Measurements from ENCODE around the gene NOXO1.
"Not testable (repeated sequence)": the region's sequence is repeated elsewhere in the genome, so short reads cannot be mapped to it uniquely, and the experiment has no call there.

The NOXO1 gene

DNA sequence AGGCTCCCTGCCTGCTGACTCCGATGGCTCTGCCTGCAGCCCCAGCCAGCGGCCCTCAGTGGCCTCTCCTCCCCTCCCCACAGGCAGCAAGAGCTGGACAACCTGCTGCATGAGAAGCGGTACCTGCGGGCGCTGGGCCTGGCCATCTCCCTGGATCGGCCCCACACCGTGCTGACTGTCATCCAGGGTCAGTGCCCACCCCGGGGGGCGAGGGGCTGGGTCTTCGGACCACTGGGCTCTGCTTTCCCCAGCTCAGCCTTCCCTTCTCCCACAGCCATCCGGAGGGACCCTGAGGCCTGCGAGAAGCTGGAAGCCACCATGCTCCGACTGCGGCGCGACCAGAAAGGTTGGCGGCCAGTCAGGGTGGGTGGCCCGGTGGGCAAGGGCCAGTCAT, 3.4 kb downstream of the NOXO1 start:
- DNase-seq, result no peak

DNA sequence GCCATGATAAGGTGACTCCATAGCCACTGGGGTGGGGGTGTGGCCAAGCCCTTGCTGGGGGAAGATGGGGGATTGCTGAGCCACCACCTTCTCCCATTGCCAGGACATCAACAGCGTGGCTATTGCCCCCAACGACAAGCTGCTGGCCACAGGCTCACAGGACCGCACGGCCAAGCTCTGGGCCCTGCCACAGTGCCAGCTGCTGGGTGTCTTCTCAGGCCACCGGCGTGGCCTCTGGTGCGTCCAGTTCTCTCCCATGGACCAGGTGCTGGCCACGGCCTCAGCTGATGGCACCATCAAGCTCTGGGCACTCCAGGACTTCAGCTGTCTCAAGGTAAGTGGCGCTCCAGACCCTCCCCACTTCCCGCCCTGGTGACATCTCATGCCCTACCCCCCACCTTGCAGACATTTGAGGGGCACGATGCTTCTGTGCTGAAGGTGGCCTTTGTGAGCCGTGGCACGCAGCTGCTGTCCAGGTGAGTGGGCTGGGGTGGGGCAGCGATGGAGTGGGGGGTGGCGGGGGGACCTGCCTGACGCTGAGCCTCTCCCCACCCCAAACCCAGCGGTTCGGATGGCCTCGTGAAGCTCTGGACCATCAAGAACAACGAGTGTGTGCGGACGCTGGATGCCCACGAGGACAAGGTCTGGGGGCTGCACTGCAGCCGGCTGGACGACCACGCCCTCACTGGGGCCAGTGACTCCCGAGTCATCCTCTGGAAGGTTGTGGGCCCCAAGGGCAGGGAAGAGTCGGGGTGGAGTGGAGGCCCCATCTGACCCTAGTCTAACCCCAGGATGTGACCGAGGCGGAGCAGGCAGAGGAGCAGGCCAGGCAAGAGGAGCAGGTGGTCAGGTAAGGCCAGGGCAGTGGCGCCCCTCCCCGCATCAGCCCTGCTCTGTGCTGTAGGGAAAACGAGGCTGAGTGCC, 4.1 kb downstream of the NOXO1 start:
- DNase-seq, result no peak

DNA sequence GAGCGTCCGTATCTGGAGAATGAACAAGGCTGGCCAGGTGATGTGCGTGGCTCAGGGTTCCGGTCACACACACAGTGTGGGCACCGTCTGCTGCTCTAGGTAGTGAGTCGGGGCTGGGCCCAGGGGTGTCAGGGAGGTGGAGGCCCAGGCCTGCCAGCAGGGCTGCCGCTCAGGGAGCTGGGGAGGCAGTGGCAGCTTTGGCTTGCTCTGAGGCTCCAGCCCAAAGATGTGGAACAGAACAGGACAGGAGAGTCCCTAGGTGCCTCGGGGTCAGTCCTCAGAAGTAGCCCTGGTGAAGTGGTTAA, 5.1 kb downstream of the NOXO1 start:
- DNase-seq, result no peak

GRCh38 chr16:1975432-1976215, 5.6 kb downstream of the NOXO1 start:
- no peak for DNase-seq

DNA sequence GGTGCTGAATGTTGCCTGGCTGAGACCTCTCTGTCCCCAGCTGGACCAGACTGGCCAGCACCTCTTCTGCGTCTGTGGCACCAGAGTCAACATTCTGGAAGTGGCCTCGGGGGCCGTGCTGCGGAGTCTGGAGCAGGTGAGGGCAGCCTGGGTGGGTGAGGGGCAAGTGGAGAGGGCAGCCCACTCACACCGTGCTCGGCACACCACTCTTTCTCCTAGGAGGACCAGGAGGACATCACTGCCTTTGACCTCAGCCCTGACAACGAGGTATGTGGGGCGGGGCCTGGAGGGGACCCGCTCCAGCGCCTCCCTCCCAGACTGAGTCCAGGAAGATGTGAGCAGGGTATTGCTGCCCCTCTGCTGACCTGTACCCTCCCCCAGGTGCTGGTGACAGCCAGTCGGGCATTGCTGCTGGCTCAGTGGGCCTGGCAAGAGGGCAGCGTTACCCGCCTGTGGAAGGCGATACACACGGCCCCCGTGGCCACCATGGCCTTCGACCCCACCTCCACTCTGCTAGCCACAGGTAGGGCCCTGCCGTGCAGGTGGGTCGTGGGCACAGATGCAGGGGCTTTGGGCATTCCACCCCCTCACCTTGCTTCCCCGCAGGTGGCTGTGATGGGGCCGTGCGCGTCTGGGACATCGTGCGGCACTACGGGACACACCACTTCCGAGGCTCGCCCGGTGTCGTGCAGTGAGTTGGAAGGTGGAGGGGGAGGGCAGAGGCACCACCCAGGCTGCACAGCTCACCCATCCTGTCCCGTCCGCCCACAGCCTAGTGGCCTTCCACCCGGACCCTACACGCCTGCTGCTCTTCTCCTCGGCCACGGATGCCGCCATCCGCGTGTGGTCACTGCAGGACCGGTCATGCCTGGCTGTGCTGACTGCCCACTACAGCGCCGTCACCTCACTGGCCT, 6.9 kb downstream of the NOXO1 start:
- DNase-seq, result no peak

GRCh38 chr16:1973461-1974156, 7.7 kb downstream of the NOXO1 start:
- DNase-seq, result no peak

GRCh38 chr16:1972490-1972877, 8.8 kb downstream of the NOXO1 start:
- DNase-seq, result no peak

DNA sequence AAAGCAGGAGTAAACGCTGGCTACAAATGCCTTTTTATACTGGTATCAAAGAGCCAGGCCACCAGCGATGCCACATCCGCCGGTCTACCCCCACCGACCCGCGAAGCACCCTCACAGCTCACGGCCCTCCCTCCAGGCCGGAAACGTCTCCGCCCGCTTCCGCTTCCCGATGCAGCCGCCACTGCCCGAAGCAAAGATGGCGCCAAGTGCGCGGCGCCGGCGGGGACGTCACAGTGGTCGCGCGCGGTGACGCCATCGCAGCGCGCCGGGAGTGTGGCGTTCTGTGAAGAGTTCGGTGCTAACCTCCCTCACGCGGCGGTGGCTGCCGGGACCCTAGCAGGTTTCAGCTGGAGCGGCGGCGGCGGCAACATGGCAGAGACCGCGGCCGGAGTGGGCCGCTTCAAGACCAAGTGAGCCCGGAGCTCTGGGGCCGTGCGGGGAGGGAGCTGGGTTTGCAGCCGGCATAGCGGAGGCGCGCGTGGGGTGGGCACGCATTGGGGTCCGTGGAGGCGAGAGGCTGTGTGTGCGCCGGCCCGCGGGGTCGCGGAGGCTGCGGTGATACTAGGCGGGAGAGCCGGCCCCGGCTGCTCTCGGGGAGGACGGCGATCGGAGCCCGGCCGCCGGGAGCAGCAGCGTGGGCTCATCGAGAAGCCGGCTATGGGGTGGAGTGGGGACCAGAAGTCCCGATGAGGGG, 9.3 kb downstream of the NOXO1 start, which contains the start of gene TBL3:
TBL3 (plus strand) TSS at position 258 of the 694 bp plus-strand sequence; CDS start at position 370, 112 bp downstream.
- DNase-seq, result peak; percentile 97

DNA sequence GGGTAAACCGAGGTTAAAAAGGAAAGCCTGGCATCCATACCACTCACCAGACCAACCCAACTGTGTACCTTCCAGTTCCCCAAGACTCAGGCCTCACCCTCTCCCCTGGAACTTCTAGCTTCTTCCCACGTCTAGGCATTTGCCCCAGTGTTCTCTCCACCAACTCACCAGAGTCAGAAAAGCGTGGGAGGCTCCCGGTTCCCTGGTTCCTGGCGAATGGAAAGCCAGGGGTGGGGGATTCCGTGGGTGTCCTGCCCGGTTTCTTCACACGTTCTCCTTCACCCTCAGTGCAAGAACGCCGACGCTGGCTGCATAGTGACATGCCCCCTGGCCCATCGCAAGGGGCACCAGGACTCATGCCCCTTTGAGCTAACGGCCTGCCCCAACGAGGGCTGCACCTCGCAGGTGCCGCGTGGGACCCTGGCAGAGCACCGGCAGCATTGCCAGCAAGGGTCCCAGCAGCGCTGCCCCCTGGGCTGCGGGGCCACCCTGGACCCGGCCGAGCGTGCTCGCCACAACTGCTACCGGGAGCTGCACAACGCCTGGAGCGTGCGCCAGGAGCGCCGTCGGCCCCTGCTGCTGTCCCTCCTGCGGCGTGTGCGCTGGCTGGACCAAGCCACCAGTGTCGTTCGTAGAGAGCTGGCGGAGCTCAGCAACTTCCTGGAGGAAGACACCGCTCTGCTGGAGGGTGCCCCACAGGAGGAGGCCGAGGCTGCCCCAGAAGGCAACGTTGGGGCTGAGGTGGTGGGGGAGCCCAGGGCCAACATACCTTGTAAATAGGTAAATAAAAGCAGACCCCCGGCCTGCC, 12.9 kb downstream of the NOXO1 start:
- DNase-seq, result no peak

DNA sequence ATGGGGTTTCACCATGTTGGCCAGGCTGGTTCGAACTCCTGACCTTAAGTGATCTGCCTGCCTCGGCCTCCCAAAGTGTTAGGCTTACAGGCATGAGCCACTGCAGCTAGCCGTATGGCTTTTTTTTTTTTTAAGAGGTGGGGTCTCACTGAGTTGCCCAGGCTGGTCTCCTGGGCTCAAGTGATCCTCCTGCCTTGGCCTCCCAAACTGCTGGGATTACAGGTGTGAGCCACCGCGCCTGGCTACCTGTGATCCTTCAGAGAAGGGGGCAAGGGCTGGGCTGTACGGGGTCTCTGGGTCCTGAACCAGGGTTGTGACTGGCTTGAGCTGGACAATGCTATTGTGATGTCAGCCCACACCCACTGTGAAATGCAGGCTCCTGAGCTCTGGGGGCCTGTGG, 14.8 kb downstream of the NOXO1 start, which contains the start of gene RNF151:
RNF151 (plus strand) TSS at position 397 of the 400 bp plus-strand sequence. CDS start 26 bp downstream, outside the sequence.
- no peak for DNase-seq

GRCh38 chr16:1965396-1966001, 15.8 kb downstream of the NOXO1 start:
- no peak for DNase-seq

GRCh38 chr16:1964506-1965395, 16.5 kb downstream of the NOXO1 start, which contains the start of gene RPS2:
Gene RPS2 (minus strand): TSS chr16:1964826. CDS start chr16:1964625, 201 bp downstream.
- peak; percentile 96 for DNase-seq

- no peak for DNase-seq
These were observed 17.3 kb downstream of the NOXO1 start for GRCh38 chr16:1963806-1964505.

GRCh38 chr16:1962161-1963153, 18.8 kb downstream of the NOXO1 start:
- DNase-seq, result not testable (repeated sequence)

DNA sequence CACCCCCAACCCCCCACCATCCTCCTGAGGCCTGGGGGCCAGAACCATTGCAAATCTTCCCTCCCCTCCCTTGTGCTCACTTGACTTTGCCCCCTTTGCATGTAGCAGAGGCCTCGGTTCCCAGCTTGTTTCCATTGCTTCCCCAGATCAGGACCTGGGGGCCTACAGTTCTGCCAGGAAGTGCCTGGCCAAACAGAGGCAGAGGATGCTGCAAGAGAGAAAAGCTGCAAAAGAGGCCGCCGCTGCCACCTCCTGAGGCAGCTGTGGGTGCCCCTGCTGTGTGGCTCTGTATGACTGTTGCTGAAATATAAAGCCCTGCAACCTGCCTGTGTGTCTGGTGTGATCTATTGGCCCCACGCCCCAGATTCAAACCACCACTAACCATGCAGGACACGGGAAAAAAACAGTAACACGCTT, 19.6 kb downstream of the NOXO1 start:
- no peak for DNase-seq

DNA sequence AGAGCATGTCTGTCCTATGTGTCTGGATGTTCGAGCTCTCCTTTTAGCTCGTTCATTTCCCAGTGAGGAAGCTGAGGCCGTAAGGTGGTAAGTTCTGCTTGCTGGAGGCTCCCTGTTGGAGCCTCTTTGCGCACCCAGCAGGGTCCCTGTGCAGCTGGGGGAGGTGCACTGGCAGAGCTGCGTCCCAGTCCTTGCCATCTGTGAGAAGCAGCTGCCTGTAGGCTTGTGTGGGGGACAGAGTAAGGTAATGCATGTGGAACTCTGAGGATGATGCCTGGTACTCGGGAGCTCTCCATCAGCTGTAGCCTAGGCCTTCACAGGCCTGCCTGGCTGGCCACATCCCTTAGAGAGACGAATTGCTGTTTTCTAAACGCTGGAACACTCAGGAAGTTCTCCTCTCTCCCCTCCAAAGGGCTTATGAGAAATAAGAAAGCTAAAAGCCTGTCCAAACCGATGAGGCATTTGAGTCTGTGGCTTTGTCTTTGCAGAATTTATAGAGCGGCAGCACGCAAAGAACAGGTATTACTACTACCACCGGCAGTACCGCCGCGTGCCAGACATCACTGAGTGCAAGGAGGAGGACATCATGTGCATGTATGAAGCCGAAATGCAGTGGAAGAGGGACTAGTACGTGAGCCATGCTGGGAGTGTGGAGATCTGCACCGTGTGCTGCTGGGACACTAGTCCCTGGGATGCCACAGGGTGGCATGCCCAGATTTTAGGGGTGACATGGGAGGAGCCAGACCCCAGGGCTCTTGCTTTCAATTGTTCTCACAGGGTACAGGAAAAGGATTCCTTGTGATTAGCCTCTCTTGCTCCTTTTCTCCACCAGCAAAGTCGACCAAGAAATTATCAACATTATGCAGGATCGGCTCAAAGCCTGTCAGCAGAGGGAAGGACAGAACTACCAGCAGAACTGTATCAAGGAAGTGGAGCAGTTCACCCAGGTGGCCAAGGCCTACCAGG, 20.3 kb downstream of the NOXO1 start:
- DNase-seq, result peak; percentile 27
